Stimulated activated effector memory CD8-positive, alpha-beta T cell treated with anti-CD3 and anti-CD28 coated beads, Interleukin-12 subunit alpha, Interleukin-12 subunit beta, amount 100 ng/mL, for 72 hours (primary cell): ENCODE measurements around the gene PDZD8.

Experiments
- ATAC-seq: fragments of 150-1000 bp; cut with Tn5 transposase; 2 replicates; pipeline ENCODE4 v1.10.0; 2021
- DNase-seq, 2 donors: peaks; one replicate each; pipeline ENCODE4 v3.0.0; 2021 to 2022; ENCODE audit warnings: low spot score in 2 of 2
- H3K27ac Mint-ChIP-seq: one replicate; pipeline ENCODE4 v1.8.0; 2022; ENCODE audit warnings: mild to moderate bottlenecking, mixed read lengths
- H3K36me3 Mint-ChIP-seq: one replicate; pipeline ENCODE4 v1.8.0; 2022; ENCODE audit warnings: mild to moderate bottlenecking, mixed read lengths
- H3K4me1 Mint-ChIP-seq: one replicate; pipeline ENCODE4 v1.8.0; 2022; ENCODE audit warnings: mixed read lengths
- H3K4me3 Mint-ChIP-seq: one replicate; pipeline ENCODE4 v1.8.0; 2022; ENCODE audit warnings: mild to moderate bottlenecking, mixed read lengths
- H3K9me3 Mint-ChIP-seq: one replicate; pipeline ENCODE4 v1.8.0; 2022; ENCODE audit warnings: mixed read lengths

The PDZD8 gene

GRCh38 chr10:117268907-117269306 lies 106.3 kb downstream of the PDZD8 start:
- DNase-seq (no peak), ATAC-seq (no peak)
- Mint-ChIP-seq H3K4me1 (no peaks in the 10 kb centered on the region), H3K27ac (no peak overlapping the region), H3K4me3 (no peak overlapping the region), H3K9me3 (no peaks in the 10 kb centered on the region), H3K36me3 (peaks cover 9% of the 10 kb centered on the region)

- Mint-ChIP-seq H3K27ac (no peak overlapping the region), H3K4me3 (no peak overlapping the region), H3K36me3 (peaks cover 9% of the 10 kb centered on the region), H3K9me3 (no peaks in the 10 kb centered on the region), H3K4me1 (no peaks in the 10 kb centered on the region)
- DNase-seq (no peak), ATAC-seq (no peak)
These were observed 107.0 kb downstream of the PDZD8 start for GRCh38 chr10:117268258-117268657.

GRCh38 chr10:117266812-117267211 lies 108.4 kb downstream of the PDZD8 start:
- ATAC-seq (no peak), DNase-seq (no peak)
- Mint-ChIP-seq H3K27ac (no peak overlapping the region), H3K4me3 (no peak overlapping the region), H3K9me3 (no peaks in the 10 kb centered on the region), H3K4me1 (no peaks in the 10 kb centered on the region), H3K36me3 (no peaks in the 10 kb centered on the region)

- no peaks in the 10 kb centered on the region for H3K36me3 Mint-ChIP-seq
- ATAC-seq = no peak
These were observed 108.8 kb downstream of the PDZD8 start for GRCh38 chr10:117266400-117266799.

GRCh38 chr10:117264782-117265181 lies 110.5 kb downstream of the PDZD8 start:
- Mint-ChIP-seq H3K27ac (no peak overlapping the region), H3K9me3 (no peaks in the 10 kb centered on the region), H3K4me3 (no peak overlapping the region), H3K4me1 (peaks cover 6% of the 10 kb centered on the region), H3K36me3 (no peaks in the 10 kb centered on the region)
- ATAC-seq = no peak
- no peak for DNase-seq

More at GRCh38 chr10:117266400-117266799, 108.8 kb downstream of the PDZD8 start:
- Mint-ChIP-seq H3K27ac (no peak overlapping the region), H3K4me1 (no peaks in the 10 kb centered on the region), H3K4me3 (no peak overlapping the region), H3K9me3 (no peaks in the 10 kb centered on the region)
- DNase-seq = peak in 1 of 2 donors; percentile 17

GRCh38 chr10:117262903-117263293 lies 112.3 kb downstream of the PDZD8 start:
- Mint-ChIP-seq H3K27ac (no peak overlapping the region), H3K9me3 (no peaks in the 10 kb centered on the region), H3K36me3 (no peaks in the 10 kb centered on the region), H3K4me1 (peaks cover 11% of the 10 kb centered on the region), H3K4me3 (no peak overlapping the region)
- ATAC-seq (no peak), DNase-seq (no peak)

- ATAC-seq = no peak
These were observed 112.8 kb downstream of the PDZD8 start for GRCh38 chr10:117262291-117262902.

GRCh38 chr10:117261501-117261900 lies 113.7 kb downstream of the PDZD8 start:
- H3K4me1 Mint-ChIP-seq = peaks cover 11% of the 10 kb centered on the region
- H3K9me3 Mint-ChIP-seq = no peaks in the 10 kb centered on the region
- DNase-seq = no peak
- H3K36me3 Mint-ChIP-seq = no peaks in the 10 kb centered on the region
- H3K27ac Mint-ChIP-seq = no peak overlapping the region
- H3K4me3 Mint-ChIP-seq = no peak overlapping the region
- no peak for ATAC-seq

More at GRCh38 chr10:117262291-117262902, 112.8 kb downstream of the PDZD8 start:
- peaks cover 11% of the 10 kb centered on the region for H3K4me1 Mint-ChIP-seq
- no peak overlapping the region for H3K27ac Mint-ChIP-seq
- no peak overlapping the region for H3K4me3 Mint-ChIP-seq
- no peak for DNase-seq
- H3K36me3 Mint-ChIP-seq = no peaks in the 10 kb centered on the region
- H3K9me3 Mint-ChIP-seq = no peaks in the 10 kb centered on the region

GRCh38 chr10:117260084-117260483 lies 115.2 kb downstream of the PDZD8 start:
- Mint-ChIP-seq H3K27ac (no peak overlapping the region), H3K4me3 (no peak overlapping the region)

GRCh38 chr10:117259279-117259678 lies 116.0 kb downstream of the PDZD8 start:
- Mint-ChIP-seq H3K27ac (no peak overlapping the region), H3K4me3 (no peak overlapping the region), H3K4me1 (peaks cover 11% of the 10 kb centered on the region), H3K9me3 (no peaks in the 10 kb centered on the region), H3K36me3 (no peaks in the 10 kb centered on the region)
- DNase-seq = no peak
- no peak for ATAC-seq

More at GRCh38 chr10:117260084-117260483, 115.2 kb downstream of the PDZD8 start:
- Mint-ChIP-seq H3K4me1 (peaks cover 11% of the 10 kb centered on the region), H3K9me3 (no peaks in the 10 kb centered on the region), H3K36me3 (no peaks in the 10 kb centered on the region)
- no peak for DNase-seq
- ATAC-seq = no peak

GRCh38 chr10:117257721-117258120 lies 117.5 kb downstream of the PDZD8 start:
- H3K4me3 Mint-ChIP-seq = no peak overlapping the region
- H3K27ac Mint-ChIP-seq = no peak overlapping the region
- ATAC-seq = no peak
- H3K36me3 Mint-ChIP-seq = no peaks in the 10 kb centered on the region
- no peaks in the 10 kb centered on the region for H3K9me3 Mint-ChIP-seq
- peak in 1 of 2 donors; percentile 20 for DNase-seq
- H3K4me1 Mint-ChIP-seq = peaks cover 11% of the 10 kb centered on the region

GRCh38 chr10:117256910-117257309 lies 118.3 kb downstream of the PDZD8 start:
- DNase-seq (no peak), ATAC-seq (no peak)
- H3K27ac Mint-ChIP-seq = no peak overlapping the region
- H3K36me3 Mint-ChIP-seq = no peaks in the 10 kb centered on the region
- H3K4me3 Mint-ChIP-seq = no peak overlapping the region
- H3K9me3 Mint-ChIP-seq = no peaks in the 10 kb centered on the region
- H3K4me1 Mint-ChIP-seq = peaks cover 11% of the 10 kb centered on the region

- Mint-ChIP-seq H3K4me1 (peaks cover 11% of the 10 kb centered on the region), H3K4me3 (no peak overlapping the region), H3K36me3 (no peaks in the 10 kb centered on the region), H3K27ac (no peak overlapping the region), H3K9me3 (no peaks in the 10 kb centered on the region)
- ATAC-seq (no peak), DNase-seq (no peak)
These were observed 119.3 kb downstream of the PDZD8 start for GRCh38 chr10:117255835-117256460.

GRCh38 chr10:117254774-117255735 lies 120.2 kb downstream of the PDZD8 start:
- DNase-seq = no peak
- Mint-ChIP-seq H3K4me3 (no peak overlapping the region), H3K4me1 (peaks cover 8% of the 10 kb centered on the region), H3K36me3 (no peaks in the 10 kb centered on the region), H3K9me3 (no peaks in the 10 kb centered on the region), H3K27ac (no peak overlapping the region)
- no peak for ATAC-seq

- Mint-ChIP-seq H3K36me3 (no peaks in the 10 kb centered on the region), H3K9me3 (no peaks in the 10 kb centered on the region), H3K4me1 (peaks cover 2% of the 10 kb centered on the region), H3K27ac (no peak overlapping the region), H3K4me3 (no peak overlapping the region)
- ATAC-seq (no peak), DNase-seq (no peak)
These were observed 120.9 kb downstream of the PDZD8 start for GRCh38 chr10:117254338-117254737.
